Astrocyte (in vitro differentiated cells and primary cell): Measurements from ENCODE around the gene AXL.

Experiments used
- EZH2 ChIP-seq: IDR thresholded peaks from 2 replicates; pipeline ENCODE4 v1.6.1; 2012; ENCODE audit warnings: mild to moderate bottlenecking, low read length, inconsistent platforms; ENCODE audit not compliant: insufficient read depth
- TF ChIP-seq, protein P1 (sequence below): IDR thresholded peaks from 2 replicates; pipeline ENCODE4 v1.5.1; 2011; ENCODE audit warnings: low read depth, mild to moderate bottlenecking, inconsistent platforms, low read length, moderate library complexity; ENCODE audit not compliant: insufficient read depth

DNA sequence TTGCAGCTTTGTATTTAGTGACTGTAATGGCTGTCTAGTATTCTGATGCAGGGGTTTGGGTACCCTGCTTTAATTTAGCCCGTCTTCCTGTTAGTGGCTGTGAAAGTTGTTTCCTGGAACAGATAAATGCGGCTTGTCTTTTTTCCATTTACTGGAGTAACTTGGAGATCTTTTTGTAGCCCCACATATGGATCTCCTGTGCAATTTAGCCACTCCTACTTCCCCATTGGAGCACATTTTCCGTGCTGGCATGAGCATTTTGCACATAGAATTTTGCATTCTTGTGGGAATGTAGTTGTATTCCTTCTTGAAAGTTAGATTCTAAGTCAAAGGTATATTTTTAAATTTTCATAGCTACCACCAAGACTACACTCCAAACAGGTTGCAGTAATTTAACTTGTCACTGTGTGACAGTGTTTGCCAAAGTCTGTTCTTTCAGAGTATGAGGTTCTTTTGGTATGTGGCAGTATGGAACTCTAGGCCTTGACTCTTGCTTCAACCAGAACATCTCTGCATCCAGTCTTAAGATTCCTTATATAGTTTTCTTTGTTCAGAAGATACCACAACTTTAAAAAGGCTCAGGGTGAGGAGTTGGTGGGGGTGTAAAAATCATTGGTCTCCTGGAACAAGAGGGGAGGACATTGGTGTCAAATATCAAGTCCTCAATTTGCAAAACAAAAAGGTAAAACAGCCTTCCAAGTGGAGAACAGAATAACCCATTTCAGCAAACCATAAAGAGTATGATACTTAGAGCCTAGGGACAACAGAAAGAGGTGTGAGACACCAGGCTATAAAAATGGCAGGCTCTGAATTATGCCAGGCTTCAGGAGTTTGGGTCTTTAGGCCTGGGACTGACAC lies 69.9 kb downstream of the AXL start:
- TF ChIP-seq, protein P1, sequence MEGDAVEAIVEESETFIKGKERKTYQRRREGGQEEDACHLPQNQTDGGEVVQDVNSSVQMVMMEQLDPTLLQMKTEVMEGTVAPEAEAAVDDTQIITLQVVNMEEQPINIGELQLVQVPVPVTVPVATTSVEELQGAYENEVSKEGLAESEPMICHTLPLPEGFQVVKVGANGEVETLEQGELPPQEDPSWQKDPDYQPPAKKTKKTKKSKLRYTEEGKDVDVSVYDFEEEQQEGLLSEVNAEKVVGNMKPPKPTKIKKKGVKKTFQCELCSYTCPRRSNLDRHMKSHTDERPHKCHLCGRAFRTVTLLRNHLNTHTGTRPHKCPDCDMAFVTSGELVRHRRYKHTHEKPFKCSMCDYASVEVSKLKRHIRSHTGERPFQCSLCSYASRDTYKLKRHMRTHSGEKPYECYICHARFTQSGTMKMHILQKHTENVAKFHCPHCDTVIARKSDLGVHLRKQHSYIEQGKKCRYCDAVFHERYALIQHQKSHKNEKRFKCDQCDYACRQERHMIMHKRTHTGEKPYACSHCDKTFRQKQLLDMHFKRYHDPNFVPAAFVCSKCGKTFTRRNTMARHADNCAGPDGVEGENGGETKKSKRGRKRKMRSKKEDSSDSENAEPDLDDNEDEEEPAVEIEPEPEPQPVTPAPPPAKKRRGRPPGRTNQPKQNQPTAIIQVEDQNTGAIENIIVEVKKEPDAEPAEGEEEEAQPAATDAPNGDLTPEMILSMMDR = no peak
- TF ChIP-seq EZH2 = no peak
